ENCODE data around the gene CRACDL. TPM values are rescaled to one million over a fixed set of nuclear protein-coding genes. Genes with fewer than 3 reads are reported as not detected.
"Not testable (repeated sequence)": the region's sequence is repeated elsewhere in the genome, so short reads cannot be mapped to it uniquely, and the experiment has no call there.

CRACDL gene
- total and polyA plus RNA-seq, 5 experiments from 2014 or later: 0.12 to 2.0 (median 0.81) TPM

GRCh38 chr2:98764499-98764898 is 171.5 kb downstream of the CRACDL start:
- no peak for DNase-seq
- Mint-ChIP-seq H3K27me3 (no peaks in the 10 kb centered on the region), H3K9me3 (no peaks in the 10 kb centered on the region), H3K4me3 (no peak overlapping the region), H3K4me1 (peaks cover 37 to 86% (median 74%) of the 10 kb centered on the region in 4 donors), H3K36me3 (peaks cover 0 to 2% (median 0%) of the 10 kb centered on the region in 3 donors), H3K27ac (peak overlapping the region in 5 of 10 donors; percentile 18 to 80 (median 64))
- no peak for ATAC-seq
- POLR2A ChIA-PET: interaction anchor here (0.8 to 11.1 kb wide), 3 partner anchors 8 to 34 kb away, joined by 4 to 360 read pairs (median 5); partner anchors contain the start of gene MGAT4A

- no peaks in the 10 kb centered on the region for H3K27me3 Mint-ChIP-seq
These were observed 172.6 kb downstream of the CRACDL start for GRCh38 chr2:98763209-98763951.

GRCh38 chr2:98761909-98762308 is 174.1 kb downstream of the CRACDL start:
- Mint-ChIP-seq H3K27ac (peak overlapping the region in 8 of 10 donors; percentile 38 to 97 (median 90)), H3K4me1 (peaks cover 39 to 86% (median 74%) of the 10 kb centered on the region in 4 donors), H3K9me3 (no peaks in the 10 kb centered on the region), H3K4me3 (peak overlapping the region in 3 of 10 donors; percentile 12 to 58 (median 56)), H3K36me3 (peaks cover 0 to 2% (median 0%) of the 10 kb centered on the region in 3 donors), H3K27me3 (no peaks in the 10 kb centered on the region)
- DNase-seq (no peak), ATAC-seq (no peak)
- POLR2A ChIA-PET: interaction anchor here (0.7 to 8.7 kb wide), 6 partner anchors 8 to 106 kb away, joined by 3 to 189 read pairs (median 7); partner anchors contain the start of gene MGAT4A

More at GRCh38 chr2:98763209-98763951, 172.6 kb downstream of the CRACDL start:
- POLR2A ChIA-PET: interaction anchor here (8.7 to 11.1 kb wide), 2 partner anchors 7 to 33 kb away, joined by 135 to 360 read pairs; partner anchors contain the start of gene MGAT4A
- Mint-ChIP-seq H3K36me3 (peaks cover 0 to 2% (median 0%) of the 10 kb centered on the region in 3 donors), H3K4me1 (peaks cover 29 to 86% (median 73%) of the 10 kb centered on the region in 4 donors), H3K27ac (peak overlapping the region in 6 of 10 donors; percentile 1 to 97 (median 14)), H3K4me3 (no peak overlapping the region), H3K9me3 (no peaks in the 10 kb centered on the region)
- no peak for DNase-seq
- ATAC-seq: no peak

GRCh38 chr2:98761267-98761781 is 174.7 kb downstream of the CRACDL start:
- ATAC-seq: peak; percentile 50 to 59

GRCh38 chr2:98759827-98760625 is 176.0 kb downstream of the CRACDL start:
- DNase-seq (no peak), ATAC-seq (no peak)
- POLR2A ChIA-PET: interaction anchor here (0.6 to 8.7 kb wide), 6 partner anchors 10 to 306 kb away, joined by 3 to 189 read pairs (median 6); partner anchors contain the start of gene MGAT4A
- peaks cover 33 to 75% (median 68%) of the 10 kb centered on the region in 4 donors for H3K4me1 Mint-ChIP-seq
- no peaks in the 10 kb centered on the region for H3K27me3 Mint-ChIP-seq
- no peaks in the 10 kb centered on the region for H3K36me3 Mint-ChIP-seq
- no peaks in the 10 kb centered on the region for H3K9me3 Mint-ChIP-seq
- H3K27ac Mint-ChIP-seq: peak overlapping the region; percentile 83 to 99 (median 94)
- H3K4me3 Mint-ChIP-seq: peak overlapping the region in 9 of 10 donors; percentile 30 to 71 (median 50)

More at GRCh38 chr2:98761267-98761781, 174.7 kb downstream of the CRACDL start:
- DNase-seq: peak in 8 of 10 donors; percentile 31 to 79 (median 52)
- H3K4me3 Mint-ChIP-seq: peak overlapping the region in 8 of 10 donors; percentile 9 to 83 (median 57)
- no peaks in the 10 kb centered on the region for H3K27me3 Mint-ChIP-seq
- peaks cover 37 to 82% (median 72%) of the 10 kb centered on the region in 4 donors for H3K4me1 Mint-ChIP-seq
- POLR2A ChIA-PET: interaction anchor here (0.7 to 8.7 kb wide), 6 partner anchors 9 to 105 kb away, joined by 3 to 189 read pairs (median 7); partner anchors contain the start of gene MGAT4A
- H3K27ac Mint-ChIP-seq: peak overlapping the region; percentile 38 to 97 (median 90)
- no peaks in the 10 kb centered on the region for H3K9me3 Mint-ChIP-seq
- H3K36me3 Mint-ChIP-seq: peaks cover 0 to 2% (median 0%) of the 10 kb centered on the region in 3 donors

- DNase-seq (peak in 2 of 10 donors; percentile 35 to 39), ATAC-seq (no peak)
- Mint-ChIP-seq H3K27ac (peak overlapping the region; percentile 83 to 99 (median 94)), H3K9me3 (no peaks in the 10 kb centered on the region), H3K36me3 (no peaks in the 10 kb centered on the region), H3K27me3 (no peaks in the 10 kb centered on the region), H3K4me1 (peaks cover 35 to 74% (median 70%) of the 10 kb centered on the region in 4 donors), H3K4me3 (peak overlapping the region; percentile 30 to 71 (median 47))
- POLR2A ChIA-PET: interaction anchor here (1.3 to 8.7 kb wide), 4 partner anchors 11 to 103 kb away, joined by 5 to 189 read pairs (median 72); partner anchors contain the start of gene MGAT4A
These were observed 176.7 kb downstream of the CRACDL start for GRCh38 chr2:98759338-98759737.

- Mint-ChIP-seq H3K9me3 (no peaks in the 10 kb centered on the region), H3K27ac (peak overlapping the region; percentile 94 to 99 (median 96)), H3K4me3 (peak overlapping the region; percentile 70 to 90 (median 84)), H3K27me3 (no peaks in the 10 kb centered on the region), H3K4me1 (peaks cover 44 to 82% (median 69%) of the 10 kb centered on the region in 4 donors), H3K36me3 (no peaks in the 10 kb centered on the region)
- ATAC-seq: peak; percentile 82 to 86
- POLR2A ChIA-PET: interaction anchor here (0.5 to 8.7 kb wide), 7 partner anchors 12 to 1494 kb away, joined by 3 to 189 read pairs (median 3); partner anchors contain the start of gene MGAT4A
- DNase-seq: peak; percentile 33 to 80 (median 60)
These were observed 178.1 kb downstream of the CRACDL start for GRCh38 chr2:98757904-98758421.

GRCh38 chr2:98753801-98754200 is 182.2 kb downstream of the CRACDL start:
- Mint-ChIP-seq H3K4me3 (no peak overlapping the region), H3K27ac (peak overlapping the region in 3 of 10 donors; percentile 53 to 71 (median 68)), H3K9me3 (no peaks in the 10 kb centered on the region), H3K4me1 (peaks cover 33 to 71% (median 50%) of the 10 kb centered on the region in 4 donors), H3K27me3 (no peaks in the 10 kb centered on the region), H3K36me3 (peaks cover 0 to 2% (median 0%) of the 10 kb centered on the region in 3 donors)
- POLR2A ChIA-PET: interaction anchor here (1.0 to 1.3 kb wide), 2 partner anchors 11 to 17 kb away, joined by 3 to 5 read pairs; no protein-coding TSS in a partner anchor
- DNase-seq (no peak), ATAC-seq (no peak)

GRCh38 chr2:98752711-98753110 is 183.3 kb downstream of the CRACDL start:
- not testable (repeated sequence) for DNase-seq, H3K27ac Mint-ChIP-seq, H3K36me3 Mint-ChIP-seq, H3K9me3 Mint-ChIP-seq, H3K27me3 Mint-ChIP-seq, ATAC-seq
- peaks cover 29 to 64% (median 50%) of the 10 kb centered on the region in 4 donors for H3K4me1 Mint-ChIP-seq
- POLR2A ChIA-PET: interaction anchor here (0.8 to 1.2 kb wide), 3 partner anchors 15 to 22 kb away, joined by 3 read pairs; partner anchors contain the start of gene MGAT4A
- peak overlapping the region in 1 of 10 donors; percentile 7 for H3K4me3 Mint-ChIP-seq

GRCh38 chr2:98751748-98752147 is 184.3 kb downstream of the CRACDL start:
- H3K36me3 Mint-ChIP-seq: peaks cover 0 to 2% (median 0%) of the 10 kb centered on the region in 3 donors
- ATAC-seq (no peak), DNase-seq (no peak)
- no peaks in the 10 kb centered on the region for H3K27me3 Mint-ChIP-seq
- peak overlapping the region in 1 of 10 donors; percentile 57 for H3K27ac Mint-ChIP-seq
- peaks cover 25 to 56% (median 45%) of the 10 kb centered on the region in 4 donors for H3K4me1 Mint-ChIP-seq
- H3K4me3 Mint-ChIP-seq: no peak overlapping the region
- no peaks in the 10 kb centered on the region for H3K9me3 Mint-ChIP-seq
- POLR2A ChIA-PET: interaction anchor here (0.8 kb wide), 1 partner anchor 16 kb away, joined by 3 read pairs; no protein-coding TSS in a partner anchor

- Mint-ChIP-seq H3K4me3 (no peak overlapping the region), H3K27me3 (no peaks in the 10 kb centered on the region), H3K9me3 (no peaks in the 10 kb centered on the region), H3K36me3 (peaks cover 0 to 2% (median 0%) of the 10 kb centered on the region in 3 donors), H3K4me1 (peaks cover 25 to 57% (median 44%) of the 10 kb centered on the region in 4 donors), H3K27ac (peak overlapping the region in 2 of 10 donors; percentile 13 to 35)
- no peak for DNase-seq
- POLR2A ChIA-PET: interaction anchor here (4.6 kb wide), 1 partner anchor 20 kb away, joined by 23 read pairs; the partner anchor contains the start of gene MGAT4A
- ATAC-seq: no peak
These were observed 185.3 kb downstream of the CRACDL start for GRCh38 chr2:98750593-98751282.

Data from naive thymus-derived CD8-positive, alpha-beta T cell (primary cell).